ENCODE data around the gene FILIP1.

The FILIP1 gene

DNA sequence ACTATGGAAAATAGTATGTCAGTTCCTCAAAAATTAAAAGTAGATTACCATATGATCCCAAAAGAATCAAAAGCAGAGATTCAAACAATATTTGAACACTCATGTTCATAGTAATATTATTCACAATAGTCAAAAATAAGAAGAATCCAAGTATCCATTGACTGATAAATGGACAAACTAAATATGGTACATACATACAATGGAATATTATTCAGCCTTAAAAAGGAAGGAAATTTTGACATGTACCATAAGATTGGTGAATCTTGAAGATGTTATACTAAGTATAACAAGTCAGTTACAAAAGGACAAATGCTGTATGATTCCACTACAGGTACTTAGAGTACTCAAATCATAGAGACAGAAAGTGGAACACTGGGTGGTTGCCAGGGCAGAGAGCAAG lies 120.7 kb downstream of the FILIP1 start:
- Histone ChIP-seq H3K36me3 (ENCODE audit: low read length) (no peaks in the 10 kb centered on the region), H3K4me3 (ENCODE audit: insufficient read depth, low read length, poor library complexity, severe bottlenecking) (no peak overlapping the region), H2AFZ (ENCODE audit: low read depth, low read length, severe bottlenecking) (no peak overlapping the region), H3K79me2 (ENCODE audit: insufficient read depth, low read length) (no peaks in the 10 kb centered on the region), H3K27me3 (ENCODE audit: low read length) (no peaks in the 10 kb centered on the region), H3K27ac (ENCODE audit: low read depth, low read length) (no peak overlapping the region), H3K9me2 (replicated peaks; ENCODE audit: insufficient read depth, low read length) (no peaks in the 10 kb centered on the region), H3K9me3 (ENCODE audit: insufficient read depth, low read length) (no peaks in the 10 kb centered on the region), H3K4me2 (ENCODE audit: low read depth, low read length, poor library complexity, severe bottlenecking) (no peak overlapping the region), H4K20me1 (ENCODE audit: low read depth, low read length) (no peaks in the 10 kb centered on the region), H3K9ac (ENCODE audit: low read length) (no peak overlapping the region), H3F3A (ENCODE audit: insufficient read depth) (no peaks in the 10 kb centered on the region)
- TF ChIP-seq EZH2phosphoT487 (conservative IDR thresholded peaks at IDR 0.05; ENCODE audit: low read length) (no peak), CTCF (IDR thresholded peaks at IDR 0.05; ENCODE audit: insufficient read depth, low read length, poor library complexity, severe bottlenecking) (no peak)

GRCh38 chr6:75370011-75370410 lies 123.6 kb downstream of the FILIP1 start:
- Histone ChIP-seq H3K4me2 (ENCODE audit: low read depth, low read length, poor library complexity, severe bottlenecking) (no peak overlapping the region), H3K79me2 (ENCODE audit: insufficient read depth, low read length) (no peaks in the 10 kb centered on the region), H3K27me3 (ENCODE audit: low read length) (no peaks in the 10 kb centered on the region), H3K9ac (ENCODE audit: low read length) (no peak overlapping the region), H4K20me1 (ENCODE audit: low read depth, low read length) (no peaks in the 10 kb centered on the region), H3K36me3 (ENCODE audit: low read length) (no peaks in the 10 kb centered on the region), H3K9me2 (replicated peaks; ENCODE audit: insufficient read depth, low read length) (no peaks in the 10 kb centered on the region), H3K9me3 (ENCODE audit: insufficient read depth, low read length) (no peaks in the 10 kb centered on the region), H3F3A (ENCODE audit: insufficient read depth) (no peaks in the 10 kb centered on the region), H3K4me3 (ENCODE audit: insufficient read depth, low read length, poor library complexity, severe bottlenecking) (no peak overlapping the region), H2AFZ (ENCODE audit: low read depth, low read length, severe bottlenecking) (no peak overlapping the region), H3K27ac (ENCODE audit: low read depth, low read length) (no peak overlapping the region)
- TF ChIP-seq EZH2phosphoT487 (conservative IDR thresholded peaks at IDR 0.05; ENCODE audit: low read length): no peak
- TF ChIP-seq CTCF (IDR thresholded peaks at IDR 0.05; ENCODE audit: insufficient read depth, low read length, poor library complexity, severe bottlenecking): no peak

GRCh38 chr6:75368864-75369402 lies 124.7 kb downstream of the FILIP1 start:
- H3K4me3 ChIP-seq (ENCODE audit: insufficient read depth, low read length, poor library complexity, severe bottlenecking): no peak overlapping the region
- H3K9me2 ChIP-seq (replicated peaks; ENCODE audit: insufficient read depth, low read length): no peaks in the 10 kb centered on the region
- no peaks in the 10 kb centered on the region for H4K20me1 ChIP-seq (ENCODE audit: low read depth, low read length)
- no peak overlapping the region for H3K9ac ChIP-seq (ENCODE audit: low read length)
- TF ChIP-seq CTCF (IDR thresholded peaks at IDR 0.05; ENCODE audit: insufficient read depth, low read length, poor library complexity, severe bottlenecking): no peak
- TF ChIP-seq EZH2phosphoT487 (conservative IDR thresholded peaks at IDR 0.05; ENCODE audit: low read length): no peak
- H2AFZ ChIP-seq (ENCODE audit: low read depth, low read length, severe bottlenecking): no peak overlapping the region
- no peaks in the 10 kb centered on the region for H3K9me3 ChIP-seq (ENCODE audit: insufficient read depth, low read length)
- no peak overlapping the region for H3K4me2 ChIP-seq (ENCODE audit: low read depth, low read length, poor library complexity, severe bottlenecking)
- no peaks in the 10 kb centered on the region for H3K79me2 ChIP-seq (ENCODE audit: insufficient read depth, low read length)
- H3K36me3 ChIP-seq (ENCODE audit: low read length): no peaks in the 10 kb centered on the region
- no peaks in the 10 kb centered on the region for H3K27me3 ChIP-seq (ENCODE audit: low read length)
- H3F3A ChIP-seq (ENCODE audit: insufficient read depth): no peaks in the 10 kb centered on the region
- no peak overlapping the region for H3K27ac ChIP-seq (ENCODE audit: low read depth, low read length)

Data from SU-DHL-6 (cell line).